Panc1 (cell line): Measurements from ENCODE around the gene INHBB. TPM values are rescaled to one million over a fixed set of nuclear protein-coding genes. Genes with fewer than 3 reads are reported as not detected.

Source experiments
- ATAC-seq: fragments of 200-7000 bp; cut with Tn5 transposase; 2 replicates; pipeline ENCODE4 v1.9.1; 2020; ENCODE audit warnings: mild to moderate bottlenecking, moderate library complexity
- BruUV-seq: library from RNA; stranded (reverse); fragments of 400-500 nt; replicated peaks from 2 replicates; lab custom pipeline; 2021; lab: Mats Ljungman, UMichigan
- CTCF ChIA-PET: fragments of 300-600 bp; sonication (Branson Sonifier 250); formaldehyde crosslinking; loops from one replicate; lab custom pipeline; 2022; ENCODE audit warnings: antibody characterized with exemption; lab: Charles Lee
- POLR2A ChIA-PET: fragments of 300-600 bp; sonication (Branson Sonifier 250); formaldehyde crosslinking; loops from one replicate; lab custom pipeline; 2022; ENCODE audit warnings: antibody characterized with exemption; lab: Charles Lee
- DNase-seq: peaks from one replicate; pipeline ENCODE4 v3.0.0-alpha.2; 2010; ENCODE audit warnings: low read depth, low spot score
- H3K27ac ChIP-seq: 2 replicates; pipeline ENCODE4 v1.5.1; 2011; ENCODE audit warnings: mild to moderate bottlenecking, low read length, inconsistent platforms
- H3K27me3 ChIP-seq: fragments of 200-500 bp; sonication (Bioruptor generic); 2 replicates; pipeline ENCODE4 v1.6.0; 2014; ENCODE audit warnings: low read length, inconsistent platforms; ENCODE audit not compliant: control insufficient read depth, insufficient read depth
- H3K36me3 ChIP-seq: fragments of 200-500 bp; sonication (Bioruptor generic); 2 replicates; pipeline ENCODE4 v1.5.1; 2014; ENCODE audit warnings: inconsistent platforms, mild to moderate bottlenecking, low read length, moderate library complexity; ENCODE audit not compliant: control insufficient read depth, insufficient read depth
- H3K4me1 ChIP-seq: 2 replicates; pipeline ENCODE4 v1.5.1; 2011; ENCODE audit warnings: inconsistent platforms, mild to moderate bottlenecking, low read length, moderate library complexity; ENCODE audit not compliant: control insufficient read depth, insufficient read depth
- H3K4me3 ChIP-seq, 2 experiments: 2 replicates each; pipeline ENCODE4 v1.5.1; 2011 to 2012; ENCODE audit warnings: low read depth in 2 of 2, low read length in 2 of 2, mild to moderate bottlenecking in 2 of 2, inconsistent platforms in 1 of 2, moderate library complexity in 1 of 2
- H3K9me3 ChIP-seq: fragments of 200-500 bp; sonication (Bioruptor generic); 2 replicates; pipeline ENCODE4 v1.5.1; 2014; ENCODE audit warnings: low read depth, mild to moderate bottlenecking, inconsistent platforms, low read length, moderate library complexity; ENCODE audit not compliant: control insufficient read depth, insufficient read depth
- CTCF ChIP-seq: fragments of 450-650 bp; IDR thresholded peaks from 2 replicates; pipeline ENCODE4 v1.5.1; 2017; ENCODE audit warnings: mild to moderate bottlenecking
- POLR2AphosphoS5 ChIP-seq: IDR thresholded peaks from 2 replicates; pipeline ENCODE4 v1.6.1; 2012; ENCODE audit warnings: mild to moderate bottlenecking, low read depth, low read length, moderate library complexity
- REST ChIP-seq, 2 experiments: IDR thresholded peaks; 2 replicates each; pipeline ENCODE4 v1.6.1; 2011 to 2012; ENCODE audit warnings: low read depth in 2 of 2, control low read depth in 1 of 2, low read length in 1 of 2, mild to moderate bottlenecking in 1 of 2, moderate library complexity in 1 of 2; ENCODE audit not compliant: insufficient read depth in 1 of 2
- SIN3A ChIP-seq: IDR thresholded peaks from 2 replicates; pipeline ENCODE4 v1.6.1; 2012; ENCODE audit warnings: low read depth, mild to moderate bottlenecking, low read length, moderate library complexity, borderline replicate concordance; ENCODE audit not compliant: insufficient read depth
- TCF7L2 ChIP-seq: IDR thresholded peaks from 2 replicates; pipeline ENCODE4 v1.6.1; 2011; ENCODE audit warnings: mild to moderate bottlenecking, low read depth, low read length, inconsistent platforms
- in situ Hi-C: cut with HindIII; loops from 2 replicates; pipeline ENCODE4 v1.10.0; 2016; ENCODE audit warnings: low sequenced_read_pairs, low pct_unique_long_range_greater_than_20kb
- intact Hi-C: fragments of 100-400 bp; cut with micrococcal nuclease; formaldehyde crosslinking; loops from one replicate; pipeline ENCODE4 v1.10.0; 2022; ENCODE audit not compliant: unreplicated experiment
- total RNA-seq: library from RNA; stranded (reverse); gene quantifications from one replicate; pipeline ENCODE4 v1.2.1, GENCODE V29; 2021; ENCODE audit not compliant: unreplicated experiment

Gene INHBB
- total RNA-seq, 1 experiment from 2014 or later: 38.2 TPM

- no TSS peak for BruUV-seq
- no peaks in the 10 kb centered on the region for H3K27me3 ChIP-seq
- DNase-seq (no peak), ATAC-seq (no peak)
- TF ChIP-seq REST (IDR thresholded peaks at IDR 0.05; ENCODE audit: insufficient read depth in 1 of 2, low read depth in 2 of 2, low read length in 1 of 2) (no peak), CTCF (no peak), POLR2AphosphoS5 (no peak), SIN3A (no peak), TCF7L2 (no peak)
- no peak overlapping the region for H3K27ac ChIP-seq
- intact Hi-C loops: no loop called here
- no peak overlapping the region for H3K4me3 ChIP-seq
- no peaks in the 10 kb centered on the region for H3K36me3 ChIP-seq
- no peaks in the 10 kb centered on the region for H3K9me3 ChIP-seq
- ChIA-PET CTCF (no interaction called here), POLR2A (interaction anchor here (0.6 kb wide), 1 partner anchor 160 kb away, joined by 3 read pairs; no protein-coding TSS in a partner anchor)
- in situ Hi-C loops: no loop called here
- H3K4me1 ChIP-seq: no peaks in the 10 kb centered on the region
Observed at GRCh38 chr2:120300385-120300784, 45.6 kb upstream of the INHBB start.

GRCh38 chr2:120301284-120301683, 44.7 kb upstream of the INHBB start:
- in situ Hi-C loops (no loop called here), intact Hi-C loops (no loop called here)
- ATAC-seq (no peak), DNase-seq (no peak)
- POLR2A ChIA-PET: no interaction called here
- CTCF ChIA-PET: no interaction called here
- no peak for TF ChIP-seq REST (IDR thresholded peaks at IDR 0.05; ENCODE audit: insufficient read depth in 1 of 2, low read depth in 2 of 2, low read length in 1 of 2)
- TF ChIP-seq TCF7L2: no peak
- TF ChIP-seq CTCF: no peak
- TF ChIP-seq POLR2AphosphoS5: no peak
- TF ChIP-seq SIN3A: no peak
- no peak overlapping the region for H3K27ac ChIP-seq
- no peaks in the 10 kb centered on the region for H3K4me1 ChIP-seq
- no peaks in the 10 kb centered on the region for H3K27me3 ChIP-seq
- H3K9me3 ChIP-seq: no peaks in the 10 kb centered on the region
- no peaks in the 10 kb centered on the region for H3K36me3 ChIP-seq
- H3K4me3 ChIP-seq: no peak overlapping the region
- BruUV-seq: no TSS peak
